HG03558 (cell line): ENCODE data around the gene SLC6A9.

ENCODE experiments used
- ATAC-seq: cut with Tn5 transposase; IDR thresholded peaks from one replicate; pipeline ENCODE4 v1.9.1; 2021; ENCODE audit warnings: moderate number of reproducible peaks; ENCODE audit not compliant: unreplicated experiment; ENCODE audit errors: extremely low read depth

SLC6A9 gene

DNA sequence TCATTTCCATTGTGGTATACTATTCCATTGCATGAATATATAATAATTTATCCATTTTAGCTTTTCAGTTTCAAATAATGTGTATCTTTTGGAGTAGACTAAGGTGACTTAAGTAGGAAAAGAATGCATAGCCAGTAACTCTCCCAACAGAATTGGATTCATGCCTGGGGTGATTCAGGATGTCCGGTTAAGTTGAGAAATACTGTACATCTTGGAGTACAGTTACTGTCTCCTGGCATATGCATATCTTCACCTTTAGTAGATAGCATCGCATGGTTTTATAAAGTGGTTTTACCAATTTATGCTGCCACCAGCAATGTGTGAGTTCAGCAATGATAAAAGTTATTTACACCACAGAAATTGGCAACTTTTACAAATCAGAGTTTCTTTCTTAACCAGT, 18.6 kb upstream of the SLC6A9 start:
- no peak for ATAC-seq

DNA sequence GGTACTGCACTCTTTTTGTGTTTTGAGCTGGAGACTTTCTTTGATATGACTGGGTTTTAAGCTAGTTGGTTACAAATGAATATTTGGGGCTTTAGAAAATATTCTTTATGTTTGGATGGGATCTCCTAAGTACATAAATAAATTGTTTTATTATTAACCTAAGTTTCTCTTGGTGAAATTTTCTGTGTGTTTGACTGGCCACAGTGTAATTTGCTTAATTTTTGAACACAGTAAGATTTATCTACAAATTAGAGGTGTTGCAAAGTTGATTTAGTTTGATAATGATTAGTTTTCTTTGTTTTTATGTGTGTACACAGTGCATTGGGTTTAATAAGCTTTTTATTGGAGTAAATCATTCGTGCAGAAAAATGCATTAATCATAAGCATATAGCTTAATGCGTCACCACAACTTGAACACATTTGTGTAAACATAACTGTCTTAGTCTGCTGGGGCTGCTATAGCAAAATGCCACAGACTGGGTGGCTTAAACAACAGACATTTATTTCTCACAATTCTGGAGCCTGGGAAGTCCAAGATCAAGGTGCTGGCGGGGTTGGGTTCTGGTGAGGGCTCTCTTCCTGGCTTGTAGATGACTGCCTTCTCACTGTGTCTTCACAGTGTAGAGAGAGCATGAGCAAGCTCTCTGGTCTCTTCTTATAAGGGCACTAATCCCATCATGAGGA, 17.4 kb upstream of the SLC6A9 start:
- ATAC-seq: no peak

DNA sequence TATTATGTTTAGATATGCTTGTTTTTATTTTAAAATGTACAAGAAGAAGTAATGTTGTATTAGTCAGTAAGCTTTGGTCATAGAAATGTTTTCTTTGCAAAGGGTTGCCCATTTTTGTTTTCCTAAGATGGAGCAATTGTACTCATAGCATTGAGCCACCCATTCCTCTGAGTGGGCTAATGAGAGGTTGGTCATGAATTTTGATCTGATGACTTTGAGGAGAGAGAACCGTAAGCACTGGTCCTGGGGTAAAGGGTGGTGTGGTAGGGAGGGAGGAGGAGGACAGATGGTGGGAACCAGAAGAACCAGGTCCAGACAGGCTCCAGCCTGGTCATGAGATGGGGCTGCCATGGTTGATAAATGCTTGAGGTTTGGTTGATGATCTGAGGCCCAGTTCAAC, 15.9 kb upstream of the SLC6A9 start:
- no peak for ATAC-seq

DNA sequence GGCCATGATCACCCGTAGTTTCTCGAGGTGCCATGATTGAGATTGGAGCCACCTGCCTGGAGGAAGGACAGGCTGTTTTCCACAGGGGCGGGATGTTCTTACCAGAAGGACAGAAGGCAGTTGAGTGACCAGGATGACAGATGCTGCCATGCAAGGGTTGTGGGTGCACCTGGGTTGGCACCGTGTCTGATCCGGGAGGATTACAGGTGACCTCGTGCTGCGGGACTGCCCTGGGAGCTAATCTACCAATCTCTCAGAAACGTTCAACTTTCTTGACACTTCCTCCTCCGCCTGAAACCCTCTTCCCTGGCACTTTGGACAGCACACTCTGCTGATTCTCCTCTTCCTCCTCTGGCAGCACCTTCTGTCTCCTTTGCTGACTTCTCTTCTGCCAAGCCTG, 13.8 kb upstream of the SLC6A9 start:
- no peak for ATAC-seq

DNA sequence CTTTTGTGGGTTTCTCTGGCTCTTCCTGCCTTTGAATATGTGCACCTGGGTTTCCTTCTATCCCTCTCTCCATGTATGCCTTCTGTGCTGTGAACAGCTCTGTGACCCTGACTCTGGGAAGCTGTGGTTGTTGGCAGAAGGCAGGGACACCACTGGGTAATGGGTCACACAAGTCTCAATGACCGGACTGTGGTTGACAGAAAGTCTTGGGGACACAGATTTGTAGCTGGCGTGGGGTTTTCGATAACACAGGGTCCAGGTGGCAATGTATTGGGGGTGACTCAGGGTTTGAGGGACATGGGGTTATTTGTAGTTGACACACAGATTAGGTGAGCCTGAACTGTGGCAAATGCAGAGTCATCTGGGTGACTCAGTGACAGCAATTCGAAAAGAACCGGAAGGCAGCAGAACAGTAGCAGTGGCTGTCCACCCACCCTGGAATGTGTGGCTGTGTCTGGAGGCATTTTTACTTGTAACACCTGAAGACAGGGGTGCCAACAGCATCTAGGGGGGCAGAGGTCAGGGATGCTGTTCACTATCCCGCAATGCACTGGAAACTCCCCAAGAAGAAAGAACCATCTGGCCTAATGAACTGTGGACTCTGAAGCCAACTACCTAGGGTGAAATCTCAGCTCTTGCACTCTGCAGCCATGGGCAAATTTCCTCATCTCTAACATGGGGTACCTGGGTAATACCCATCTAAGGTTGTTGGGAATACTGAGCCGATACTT, 13.0 kb upstream of the SLC6A9 start:
- no peak for ATAC-seq

DNA sequence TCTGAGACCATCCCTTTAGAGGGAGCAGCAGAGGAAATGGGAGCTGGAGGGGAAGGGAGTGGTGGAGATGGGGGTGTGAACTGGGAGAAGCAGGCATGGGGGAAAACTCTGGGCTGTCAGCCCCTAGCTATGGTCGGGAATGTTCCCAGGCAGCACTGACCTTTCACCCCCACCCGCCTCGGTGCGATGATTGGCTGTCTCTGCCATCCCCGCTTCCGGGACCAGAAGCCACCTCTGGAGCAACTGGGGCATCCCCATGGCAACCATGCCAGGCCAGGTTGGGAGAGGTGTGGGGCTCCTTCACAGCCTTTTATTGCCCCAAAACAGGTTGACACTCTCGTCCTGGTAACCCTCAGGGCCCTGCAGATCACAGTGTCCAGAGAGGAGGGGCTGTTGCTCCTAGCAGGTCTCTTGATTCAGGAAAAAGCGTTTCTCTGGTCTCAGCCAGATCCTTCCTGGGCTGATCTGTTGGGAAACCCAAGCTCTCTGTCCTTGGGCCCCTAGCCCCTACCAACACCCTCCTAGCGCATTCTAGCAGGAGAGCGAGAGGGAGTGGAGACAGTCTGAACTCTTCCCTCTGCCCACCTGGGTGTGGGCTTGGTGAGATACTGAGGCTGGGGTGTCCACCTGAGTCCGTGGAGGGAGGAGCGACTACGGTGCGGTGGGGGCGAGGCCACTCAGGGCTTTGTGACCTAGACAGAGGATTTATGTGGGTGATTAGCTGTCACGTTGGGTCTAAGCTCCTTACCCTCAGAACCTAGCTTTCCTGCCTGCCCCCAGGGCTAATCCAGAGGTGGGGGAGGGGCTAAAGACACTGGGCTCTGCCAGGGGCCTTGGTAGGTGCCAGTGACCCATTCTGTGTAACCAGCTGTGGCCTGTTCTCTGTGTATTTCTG, 12.2 kb upstream of the SLC6A9 start:
- ATAC-seq: no peak

DNA sequence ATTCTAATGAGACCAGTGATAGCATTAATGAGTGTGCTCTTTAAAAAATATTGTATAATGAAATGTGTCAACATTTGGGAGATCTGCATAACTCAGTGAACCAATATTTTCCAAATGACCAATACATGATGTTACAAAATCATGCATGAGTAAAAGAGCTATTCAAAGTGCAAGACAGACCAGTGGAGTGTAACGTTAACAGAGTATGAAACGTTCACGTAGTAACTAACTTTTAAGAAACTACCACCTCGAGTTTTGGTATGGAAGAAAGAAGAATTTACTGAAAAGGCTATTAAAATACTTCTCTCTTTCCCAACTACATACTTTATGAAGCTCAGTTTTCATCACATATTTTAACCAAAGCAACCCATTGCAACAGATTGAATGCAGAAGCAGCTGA, 9.6 kb upstream of the SLC6A9 start:
- no peak for ATAC-seq

DNA sequence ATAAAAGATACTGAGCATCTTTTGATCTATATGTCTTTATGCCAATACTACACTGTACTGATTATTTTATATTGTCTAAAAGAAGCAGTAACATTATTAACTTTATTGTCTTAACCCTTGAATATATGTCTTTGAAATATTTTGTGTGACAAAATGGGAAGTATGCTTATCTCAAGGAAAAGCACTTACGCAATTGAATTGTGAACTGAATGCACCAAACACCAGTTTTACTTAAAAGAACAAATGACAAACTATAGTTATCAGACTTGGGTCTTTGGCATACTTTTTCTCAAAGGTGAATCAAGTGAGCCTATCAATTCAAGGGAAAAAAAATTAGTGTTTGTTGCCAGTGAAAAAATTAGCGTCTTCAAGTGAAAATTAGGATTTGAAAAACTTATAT, 9.2 kb upstream of the SLC6A9 start:
- ATAC-seq: no peak

DNA sequence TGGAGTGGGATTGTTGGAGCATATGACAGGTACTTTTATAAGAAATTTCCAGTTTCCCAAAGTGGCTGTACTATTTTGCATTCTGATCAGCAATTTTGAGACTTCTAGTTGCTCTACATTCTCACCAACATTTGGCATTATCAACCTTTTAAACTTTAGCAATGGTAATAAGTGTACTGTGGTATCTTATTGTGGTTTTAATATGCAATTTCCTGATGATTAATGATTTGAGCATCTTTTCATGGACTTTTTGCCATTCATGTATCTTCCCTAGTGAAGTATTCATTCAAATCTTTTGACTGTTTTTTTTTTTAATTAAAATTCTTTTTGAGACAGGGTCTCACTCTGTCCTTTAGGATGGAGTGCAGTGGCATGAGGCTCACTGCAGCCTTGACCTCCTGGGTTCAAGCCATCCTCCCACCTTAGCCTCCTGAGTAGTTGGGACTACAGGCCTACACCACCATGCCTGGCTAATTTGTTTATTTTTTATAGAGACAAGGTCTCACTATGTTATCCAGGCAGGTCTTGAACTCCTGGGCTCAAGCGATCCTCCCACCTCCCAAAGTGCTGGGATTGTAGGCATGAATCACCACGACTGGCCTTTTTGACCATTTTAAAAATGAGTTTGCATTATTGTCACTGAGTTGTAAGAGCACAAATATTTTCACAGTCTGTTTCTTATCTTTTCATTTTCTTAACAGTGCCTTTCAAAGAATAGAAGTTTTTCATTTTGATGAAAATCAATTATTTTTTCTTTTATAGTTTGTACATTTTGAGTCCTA, 7.8 kb upstream of the SLC6A9 start:
- no peak for ATAC-seq

DNA sequence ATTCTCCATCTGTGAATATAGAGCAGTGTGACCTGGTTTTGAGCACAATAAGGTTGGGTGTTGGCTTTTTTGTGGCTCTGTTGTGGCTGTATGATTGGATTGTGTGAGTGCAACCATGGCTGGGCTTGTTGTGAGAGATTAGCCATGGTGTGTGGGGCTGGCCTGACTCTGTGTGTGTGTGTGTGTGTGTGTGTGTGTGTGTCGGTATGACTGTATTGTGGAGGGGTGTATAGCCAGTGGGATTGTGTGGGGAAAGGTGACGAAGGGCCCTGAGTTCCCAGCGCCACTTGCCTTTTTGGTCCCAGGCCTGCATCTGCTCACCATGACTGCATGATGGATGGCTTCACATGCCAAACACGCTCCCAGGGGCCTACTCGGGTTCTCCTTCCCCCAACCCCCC, 5.9 kb upstream of the SLC6A9 start:
- ATAC-seq: no peak

DNA sequence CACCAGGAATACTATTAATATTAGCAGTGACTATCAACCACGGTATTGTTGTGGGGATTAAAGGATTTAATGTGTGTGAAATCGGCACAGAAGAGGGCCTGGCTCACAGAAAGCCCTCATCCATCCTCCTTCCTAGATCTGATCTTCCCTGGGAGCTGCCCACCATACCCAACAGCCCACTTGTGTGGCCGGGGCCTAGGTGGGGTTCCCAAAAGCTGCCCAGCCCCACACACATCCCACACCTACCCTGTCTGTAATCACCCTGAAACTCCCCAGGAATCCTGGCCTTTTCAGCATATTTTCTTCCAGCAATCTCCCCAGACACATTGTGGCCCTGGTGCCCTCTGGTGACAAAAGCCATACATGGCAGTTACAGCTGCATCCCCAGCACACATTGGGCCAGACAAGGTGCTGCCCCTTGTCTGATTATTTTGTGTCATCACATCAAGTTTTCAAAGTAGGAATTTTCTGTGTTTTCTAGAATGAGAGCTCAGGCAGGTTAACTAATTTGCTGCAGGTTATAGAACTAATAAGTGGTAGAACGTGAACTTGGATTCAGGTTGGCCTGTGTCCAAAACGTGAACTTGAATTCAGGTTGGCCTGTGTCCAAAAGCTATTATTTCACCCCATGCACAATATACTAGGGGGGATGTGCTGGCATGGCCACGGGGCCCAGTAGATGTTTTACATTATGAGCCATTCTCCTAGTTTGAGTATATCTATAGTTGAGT, 5.3 kb upstream of the SLC6A9 start:
- ATAC-seq: no peak

DNA sequence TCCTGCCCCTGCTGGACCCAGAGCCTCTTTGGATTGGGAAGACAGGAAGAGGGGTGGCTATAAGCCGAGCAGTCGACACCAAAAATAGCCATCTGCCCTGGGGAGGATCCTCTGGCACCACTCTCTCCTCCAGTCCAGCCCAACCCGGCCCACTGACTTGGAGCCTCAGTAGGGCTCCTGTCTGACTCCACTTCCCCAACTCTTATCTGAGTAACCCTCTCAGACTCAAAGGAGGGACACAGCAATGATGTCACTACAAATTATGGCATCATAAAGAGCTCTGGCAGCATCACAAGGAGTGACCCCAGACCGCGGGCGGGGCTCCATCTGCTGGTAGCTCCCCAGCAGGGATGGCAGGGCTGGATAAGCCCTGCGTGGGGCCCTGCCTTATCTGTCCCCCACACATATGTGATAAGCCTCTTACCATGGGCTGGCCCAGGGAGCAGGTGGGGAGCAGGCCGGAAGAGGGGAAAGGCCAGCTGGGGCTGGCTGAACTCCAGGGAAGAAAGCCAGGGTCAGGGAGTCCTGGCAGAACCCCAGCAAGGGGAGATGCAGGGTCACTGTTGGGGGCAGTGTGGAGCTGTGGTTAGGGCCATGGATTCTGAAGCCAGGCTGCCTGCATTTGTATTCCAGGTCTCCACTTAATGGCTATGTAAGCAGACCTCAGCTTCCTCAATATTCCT, 4.6 kb upstream of the SLC6A9 start:
- no peak for ATAC-seq

DNA sequence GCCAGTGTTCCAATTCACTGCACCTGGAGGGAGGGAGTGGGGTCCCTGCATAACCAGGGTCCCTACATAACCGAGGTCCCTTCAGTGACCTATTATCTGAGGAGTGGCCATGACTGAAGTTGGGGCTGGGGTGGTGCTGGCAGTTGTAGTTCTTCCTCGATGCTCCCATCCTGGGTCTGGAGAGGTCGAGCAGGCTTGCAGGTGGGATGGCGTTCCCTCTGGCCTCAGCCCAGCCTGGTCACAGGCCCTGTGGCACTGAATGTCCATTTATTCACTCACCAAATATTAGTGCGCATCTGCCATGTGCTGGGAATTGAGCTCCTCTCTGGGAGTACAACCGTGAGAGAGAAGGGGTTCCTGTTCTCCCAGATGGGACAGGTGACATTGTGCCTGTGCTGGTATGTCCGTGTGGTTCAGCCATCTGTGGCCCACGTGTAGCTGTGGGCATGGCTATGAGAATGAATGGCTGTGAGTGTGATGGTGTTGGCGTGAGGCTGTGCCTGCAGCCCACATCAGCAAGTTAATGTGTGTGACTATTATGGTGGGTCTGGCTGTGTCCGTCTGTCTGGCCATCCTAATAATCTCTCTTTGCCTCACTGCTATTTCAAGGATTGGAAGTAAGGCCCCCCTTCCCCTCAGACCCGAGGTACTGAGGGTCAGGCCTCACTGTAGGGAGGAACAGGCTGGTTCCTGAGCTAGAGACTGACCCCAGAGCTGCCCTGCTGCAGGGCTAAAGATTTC, 3.9 kb upstream of the SLC6A9 start:
- ATAC-seq: no peak

DNA sequence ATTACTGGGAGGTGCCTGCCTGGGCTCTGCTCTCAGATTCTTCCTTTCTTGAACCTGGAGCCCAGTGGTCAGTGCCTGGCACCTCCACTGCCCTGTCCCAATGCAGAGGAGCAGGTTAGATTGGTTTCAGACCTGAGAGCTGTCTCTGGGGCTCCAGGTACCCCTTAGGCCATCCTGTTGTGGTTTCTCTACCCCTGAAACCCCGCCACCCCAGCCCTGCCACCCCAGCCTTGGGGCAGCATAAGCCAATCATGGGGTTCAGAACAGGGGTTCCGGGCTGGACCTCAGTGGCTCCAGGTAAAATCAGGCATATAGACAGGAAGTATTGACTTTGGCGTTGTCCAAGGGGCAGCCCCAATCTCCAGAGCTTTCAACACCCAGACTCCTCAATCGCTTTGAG, 3.2 kb upstream of the SLC6A9 start:
- no peak for ATAC-seq

DNA sequence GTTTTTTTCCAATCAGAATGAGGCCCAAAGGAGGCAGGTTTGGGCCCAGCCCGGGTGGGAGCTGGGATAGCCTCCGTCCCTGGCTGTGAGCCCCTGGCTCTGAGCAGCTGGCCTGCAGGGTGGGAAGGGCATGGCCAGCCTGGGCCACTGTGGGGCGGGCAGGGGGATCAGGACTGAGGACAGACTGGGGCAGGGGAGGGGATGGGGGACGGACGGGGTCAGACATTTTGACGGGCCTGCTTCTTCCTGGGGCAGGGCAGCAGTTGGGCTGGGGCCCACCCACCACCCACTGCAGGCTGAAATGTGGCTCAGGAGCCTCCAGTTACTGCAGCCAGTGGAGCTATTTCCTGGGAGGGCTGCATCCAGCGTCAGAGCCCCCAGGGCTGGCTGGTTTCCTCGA, 2.5 kb upstream of the SLC6A9 start:
- ATAC-seq: no peak

DNA sequence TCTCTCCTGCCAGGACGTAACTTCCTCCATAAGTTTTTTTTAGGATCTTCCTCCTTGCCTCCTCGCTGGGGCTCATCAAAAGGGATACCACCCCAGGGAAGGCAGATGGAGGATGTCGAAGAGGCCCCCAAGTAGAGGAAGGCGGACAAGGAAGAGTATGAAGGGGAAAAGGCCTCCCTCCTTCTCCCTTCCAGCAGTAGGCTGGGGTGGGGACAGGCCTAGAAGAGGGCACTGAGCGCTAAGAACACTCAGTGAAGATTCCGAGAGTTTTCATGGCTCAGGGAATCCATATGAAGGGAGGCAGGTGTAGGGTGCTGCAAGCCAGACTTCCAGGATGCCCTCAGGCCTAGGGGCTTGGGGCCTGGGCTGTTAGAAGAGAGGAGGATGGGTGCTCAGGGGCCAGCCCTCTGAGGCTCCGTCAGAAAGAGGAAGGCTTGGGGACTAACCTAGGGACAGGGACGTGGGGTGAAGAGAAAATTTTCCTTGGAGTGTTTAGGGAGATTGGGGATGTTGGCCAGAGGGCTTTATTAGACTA, 1.8 kb upstream of the SLC6A9 start:
- ATAC-seq: no peak

DNA sequence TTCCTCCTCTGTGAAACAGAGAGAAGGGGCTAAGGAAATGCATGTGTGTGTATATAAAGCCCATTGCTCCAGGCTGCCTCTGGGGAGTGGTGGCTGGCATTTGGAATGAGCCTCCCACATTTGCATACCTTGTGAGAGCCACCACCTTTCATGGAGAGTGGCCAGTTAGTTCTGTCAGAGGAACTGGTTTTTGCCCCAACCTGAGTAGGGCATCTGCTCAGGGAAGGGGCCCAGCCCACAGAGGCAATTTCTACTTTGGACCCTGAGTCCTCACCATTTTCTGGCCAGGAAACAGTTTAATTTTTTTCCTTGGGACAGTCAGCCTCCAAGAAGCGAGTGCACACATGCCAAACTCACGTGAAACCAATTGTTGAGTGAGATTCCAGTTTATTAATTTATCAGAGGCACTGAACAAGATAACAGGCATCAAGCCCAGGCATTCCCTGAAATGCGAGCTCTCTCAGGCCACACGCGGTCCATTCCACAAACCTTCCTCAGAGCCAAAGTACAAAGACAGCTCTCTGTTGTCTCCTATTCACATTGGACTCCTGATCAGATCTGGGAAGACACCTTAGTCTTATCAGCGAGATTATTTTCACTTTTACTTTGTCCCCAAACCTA, 1.0 kb upstream of the SLC6A9 start:
- ATAC-seq: no peak
